Measurements from ENCODE around the gene IL7R. TPM values are rescaled to one million over a fixed set of nuclear protein-coding genes. Genes with fewer than 3 reads are reported as not detected.
"Not testable (repeated sequence)": the region's sequence is repeated elsewhere in the genome, so short reads cannot be mapped to it uniquely, and the experiment has no call there.

The IL7R gene
- total and polyA plus RNA-seq, 2 donors from 2014 or later: 0.34 to 53.7 TPM

DNA sequence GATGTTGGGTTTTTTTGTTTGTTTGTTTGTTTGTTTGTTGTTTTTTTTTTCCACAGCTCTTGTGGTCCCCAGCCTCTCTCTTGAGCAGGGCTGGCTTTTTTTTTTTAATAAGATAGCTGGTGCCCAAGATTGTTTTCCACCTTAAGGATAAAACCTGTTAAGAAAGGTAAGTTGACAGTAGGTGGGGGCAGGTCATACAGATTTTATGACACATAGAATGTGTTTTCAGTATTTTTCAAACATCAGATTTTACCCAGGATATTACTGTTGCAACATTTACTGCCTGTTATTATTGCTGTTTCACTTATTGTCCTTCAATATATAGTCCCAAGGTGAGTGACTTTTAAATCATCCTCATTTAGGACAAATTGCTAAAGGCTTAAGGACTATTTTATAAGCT is 3.9 kb upstream of the IL7R start:
- TF ChIP-seq CTCF (IDR thresholded peaks at IDR 0.05; ENCODE audit: borderline replicate concordance, extremely low read depth, insufficient read depth): no peak
- Histone ChIP-seq H3K27me3 (ENCODE audit: control insufficient read depth, insufficient read depth, low read length) (no peaks in the 10 kb centered on the region), H3K27ac (ENCODE audit: low read depth in 2 of 2, low read length in 2 of 2) (no peak overlapping the region), H3K9ac (ENCODE audit: low read length in 3 of 3) (no peak overlapping the region), H3K4me1 (ENCODE audit: control insufficient read depth in 2 of 3, insufficient read depth in 2 of 3, low read depth in 1 of 3, low read length in 3 of 3) (peaks cover 0 to 2% (median 0%) of the 10 kb centered on the region in 3 donors), H3K4me3 (ENCODE audit: low read length in 3 of 3) (no peak overlapping the region), H3K9me3 (ENCODE audit: control insufficient read depth in 2 of 3, insufficient read depth in 1 of 3, low read length in 3 of 3) (no peaks in the 10 kb centered on the region), H3K36me3 (ENCODE audit: control insufficient read depth in 2 of 3, insufficient read depth in 3 of 3, low read length in 3 of 3) (no peaks in the 10 kb centered on the region)
- intact Hi-C loops (cut with DNase I): no loop called here
- FAIRE-seq (no peak), DNase-seq (no peak)

DNA sequence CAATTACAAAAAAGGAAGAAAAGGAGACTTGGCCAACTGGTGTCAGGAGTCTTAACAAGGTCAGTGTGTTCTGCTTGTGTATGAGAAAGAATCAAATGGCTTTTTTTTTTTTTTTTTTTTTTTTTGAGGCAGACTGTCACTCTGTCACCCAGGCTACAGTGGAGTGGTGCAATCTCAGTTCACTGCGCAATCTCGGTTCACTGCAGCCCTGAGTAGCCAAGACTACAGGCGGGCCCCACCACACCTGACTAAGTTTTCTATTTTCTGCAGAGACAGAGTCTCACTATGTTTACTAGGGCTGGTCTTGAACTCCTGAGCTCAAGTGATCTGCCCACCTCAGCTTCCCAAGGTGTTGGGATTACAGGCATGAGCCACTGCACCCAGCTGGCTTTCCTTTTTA is 3.1 kb upstream of the IL7R start:
- FAIRE-seq: no peak
- Histone ChIP-seq H3K9ac (ENCODE audit: low read length in 3 of 3) (no peak overlapping the region), H3K27ac (ENCODE audit: low read depth in 2 of 2, low read length in 2 of 2) (no peak overlapping the region), H3K9me3 (ENCODE audit: control insufficient read depth in 2 of 3, insufficient read depth in 1 of 3, low read length in 3 of 3) (no peaks in the 10 kb centered on the region), H3K4me3 (ENCODE audit: low read length in 3 of 3) (no peak overlapping the region), H3K36me3 (ENCODE audit: control insufficient read depth in 2 of 3, insufficient read depth in 3 of 3, low read length in 3 of 3) (no peaks in the 10 kb centered on the region), H3K4me1 (ENCODE audit: control insufficient read depth in 2 of 3, insufficient read depth in 2 of 3, low read depth in 1 of 3, low read length in 3 of 3) (peaks cover 0 to 2% (median 0%) of the 10 kb centered on the region in 3 donors), H3K27me3 (ENCODE audit: control insufficient read depth, insufficient read depth, low read length) (no peaks in the 10 kb centered on the region)
- TF ChIP-seq CTCF (IDR thresholded peaks at IDR 0.05; ENCODE audit: borderline replicate concordance, extremely low read depth, insufficient read depth): no peak
- intact Hi-C loops (cut with DNase I): no loop called here
- no peak for DNase-seq

DNA sequence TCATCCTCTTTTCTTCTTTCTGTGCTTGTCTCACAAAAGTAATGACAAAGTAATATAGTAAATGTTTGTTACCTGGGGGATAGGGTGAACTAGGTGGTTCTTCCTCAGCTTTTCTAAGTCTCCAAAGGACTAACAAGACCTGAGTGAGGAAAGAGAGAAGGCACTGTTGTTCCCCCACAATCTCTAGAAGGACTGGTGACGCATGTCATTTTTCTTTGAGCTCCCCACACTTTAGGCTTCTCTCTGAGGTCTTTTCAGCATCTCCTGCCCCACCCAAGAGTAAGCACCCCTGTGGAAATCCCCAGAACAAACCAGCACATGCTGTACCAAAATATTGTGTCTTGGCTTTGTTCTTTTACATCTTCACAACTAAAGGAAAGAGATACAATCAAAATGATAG is 2.4 kb upstream of the IL7R start:
- H3K9ac ChIP-seq (ENCODE audit: low read length in 3 of 3): no peak overlapping the region
- no peaks in the 10 kb centered on the region for H3K36me3 ChIP-seq (ENCODE audit: control insufficient read depth in 2 of 3, insufficient read depth in 3 of 3, low read length in 3 of 3)
- DNase-seq: no peak
- no peak overlapping the region for H3K4me3 ChIP-seq (ENCODE audit: low read length in 3 of 3)
- H3K27me3 ChIP-seq (ENCODE audit: control insufficient read depth, insufficient read depth, low read length): no peaks in the 10 kb centered on the region
- FAIRE-seq: no peak
- H3K9me3 ChIP-seq (ENCODE audit: control insufficient read depth in 2 of 3, insufficient read depth in 1 of 3, low read length in 3 of 3): no peaks in the 10 kb centered on the region
- no peak overlapping the region for H3K27ac ChIP-seq (ENCODE audit: low read depth in 2 of 2, low read length in 2 of 2)
- no peak for TF ChIP-seq CTCF (IDR thresholded peaks at IDR 0.05; ENCODE audit: borderline replicate concordance, extremely low read depth, insufficient read depth)
- peaks cover 0 to 2% (median 0%) of the 10 kb centered on the region in 3 donors for H3K4me1 ChIP-seq (ENCODE audit: control insufficient read depth in 2 of 3, insufficient read depth in 2 of 3, low read depth in 1 of 3, low read length in 3 of 3)
- intact Hi-C loops (cut with DNase I): no loop called here

DNA sequence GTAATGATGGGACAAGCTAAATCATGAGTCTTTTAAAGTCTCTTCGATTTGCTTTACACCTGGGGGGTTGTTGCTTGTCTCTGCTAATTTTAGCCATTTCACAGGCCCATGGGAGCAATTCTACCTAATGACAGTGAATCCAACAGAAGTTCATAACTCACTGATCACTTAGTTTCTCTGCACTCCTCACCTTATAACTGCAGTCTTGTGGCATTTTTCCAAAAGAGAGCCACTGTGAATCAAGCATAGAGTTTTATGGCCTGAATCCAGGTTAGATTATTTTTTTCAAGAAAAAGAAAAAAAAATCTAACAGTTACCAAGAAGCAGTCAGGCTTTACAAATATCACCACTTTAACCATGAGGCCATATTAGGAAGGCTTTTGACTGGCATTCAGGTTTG is 1.5 kb upstream of the IL7R start:
- Histone ChIP-seq H3K36me3 (ENCODE audit: control insufficient read depth in 2 of 3, insufficient read depth in 3 of 3, low read length in 3 of 3) (no peaks in the 10 kb centered on the region), H3K4me1 (ENCODE audit: control insufficient read depth in 2 of 3, insufficient read depth in 2 of 3, low read depth in 1 of 3, low read length in 3 of 3) (peaks cover 0 to 2% (median 0%) of the 10 kb centered on the region in 3 donors), H3K9ac (ENCODE audit: low read length in 3 of 3) (no peak overlapping the region), H3K27ac (ENCODE audit: low read depth in 2 of 2, low read length in 2 of 2) (no peak overlapping the region), H3K4me3 (ENCODE audit: low read length in 3 of 3) (no peak overlapping the region), H3K27me3 (ENCODE audit: control insufficient read depth, insufficient read depth, low read length) (no peaks in the 10 kb centered on the region), H3K9me3 (ENCODE audit: control insufficient read depth in 2 of 3, insufficient read depth in 1 of 3, low read length in 3 of 3) (no peaks in the 10 kb centered on the region)
- no peak for TF ChIP-seq CTCF (IDR thresholded peaks at IDR 0.05; ENCODE audit: borderline replicate concordance, extremely low read depth, insufficient read depth)
- no peak for FAIRE-seq
- no peak for DNase-seq
- intact Hi-C loops (cut with DNase I): no loop called here

DNA sequence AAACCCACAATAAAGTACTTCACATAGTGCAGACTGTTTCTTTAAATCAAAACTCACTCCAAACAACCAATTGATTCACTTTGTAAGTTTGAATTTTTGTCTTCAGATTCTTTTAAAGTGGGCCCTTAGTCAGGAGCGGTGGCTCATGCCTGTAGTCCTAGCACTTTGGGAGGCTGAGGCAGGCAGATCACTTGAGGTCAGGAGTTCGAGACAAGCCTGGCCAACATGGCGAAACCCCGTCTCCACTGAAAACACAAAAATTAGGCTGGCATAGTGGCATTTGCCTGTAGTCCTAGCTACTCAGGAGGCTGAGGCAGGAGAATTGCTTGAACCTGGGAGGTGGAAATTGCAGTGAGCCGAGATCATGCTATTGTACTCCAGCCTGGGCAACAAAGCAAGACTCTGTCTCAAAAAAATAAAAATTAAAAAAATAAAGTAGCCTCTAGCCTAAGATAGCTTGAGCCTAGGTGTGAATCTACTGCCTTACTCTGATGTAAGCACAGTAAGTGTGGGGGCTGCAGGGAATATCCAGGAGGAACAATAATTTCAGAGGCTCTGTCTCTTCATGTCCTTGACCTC is 416 bp upstream of the IL7R start:
- H3K27me3 ChIP-seq (ENCODE audit: control insufficient read depth, insufficient read depth, low read length); H3K27ac ChIP-seq (ENCODE audit: low read depth in 2 of 2, low read length in 2 of 2); H3K9me3 ChIP-seq (ENCODE audit: control insufficient read depth in 2 of 3, insufficient read depth in 1 of 3, low read length in 3 of 3); DNase-seq; FAIRE-seq; H3K4me1 ChIP-seq (ENCODE audit: control insufficient read depth in 2 of 3, insufficient read depth in 2 of 3, low read depth in 1 of 3, low read length in 3 of 3); intact Hi-C loops (cut with DNase I); H3K36me3 ChIP-seq (ENCODE audit: control insufficient read depth in 2 of 3, insufficient read depth in 3 of 3, low read length in 3 of 3); H3K4me3 ChIP-seq (ENCODE audit: low read length in 3 of 3); H3K9ac ChIP-seq (ENCODE audit: low read length in 3 of 3): not testable (repeated sequence)

All from kidney (tissue), 14 donors.